Mesodermal cell (in vitro differentiated cells): Measurements from ENCODE around the gene PAK6. TPM values are rescaled to one million over a fixed set of nuclear protein-coding genes. Genes with fewer than 3 reads are reported as not detected.

ENCODE experiments used
- H3K27ac ChIP-seq: 2 replicates; pipeline ENCODE4 v1.7.0; 2013; ENCODE audit warnings: mild to moderate bottlenecking, low read depth, low read length, moderate library complexity; ENCODE audit not compliant: severe bottlenecking
- H3K36me3 ChIP-seq: 2 replicates; pipeline ENCODE4 v1.7.1; 2013; ENCODE audit warnings: mild to moderate bottlenecking, low read length, moderate library complexity; ENCODE audit not compliant: control insufficient read depth, insufficient read depth
- H3K4me1 ChIP-seq: one replicate; pipeline ENCODE4 v1.7.1; 2013; ENCODE audit warnings: mild to moderate bottlenecking, low read length; ENCODE audit not compliant: insufficient read depth, control insufficient read depth, poor library complexity, severe bottlenecking
- H3K4me3 ChIP-seq: 2 replicates; pipeline ENCODE4 v1.7.0; 2013; ENCODE audit warnings: low read length, control low read depth, mild to moderate bottlenecking; ENCODE audit not compliant: insufficient read depth, poor library complexity, severe bottlenecking; ENCODE audit errors: extremely low read depth
- H3K9me3 ChIP-seq: 2 replicates; pipeline ENCODE4 v1.7.1; 2013; ENCODE audit warnings: mild to moderate bottlenecking, low read length, moderate library complexity; ENCODE audit not compliant: control insufficient read depth
- WGBS, 2 experiments: methylation state at CpG; one replicate each; pipeline ENCODE4 v1.1.5; 2013; ENCODE audit warnings: missing lambda C conversion rate in 2 of 2; ENCODE audit not compliant: insufficient coverage in 2 of 2; 5-methylcytosine and 5-hydroxymethylcytosine counted together
- polyA plus RNA-seq, 2 experiments: library from polyadenylated mRNA; stranded (reverse); fragments of 50-300 nt; gene quantifications; one replicate each; pipeline ENCODE4 v1.2.3, GENCODE V29; 2013

Gene PAK6
- polyA plus RNA-seq (2013, experiment 1 of 2) = 0.88 TPM
- polyA plus RNA-seq (2013, experiment 2 of 2) = 0.46 TPM

- H3K36me3 ChIP-seq = no peaks in the 10 kb centered on the region
- peaks cover 18% of the 10 kb centered on the region for H3K4me1 ChIP-seq
- WGBS, 2 experiments = 6% methylated on average over 23 of the region's 39 CpGs
- peak within 1 kb of the TSS; percentile 3 for H3K4me3 ChIP-seq
- H3K9me3 ChIP-seq = no peaks in the 10 kb centered on the region
- H3K27ac ChIP-seq = no peak within 1 kb of the TSS
Observed at GRCh38 chr15:40238532-40239403, at the start of gene PAK6. PAK6 (plus strand) TSS chr15:40239063; CDS start chr15:40264786, 25,723 bp downstream.

- Histone ChIP-seq H3K4me3 (no peak overlapping the region), H3K36me3 (peaks cover 78% of the 10 kb centered on the region), H3K4me1 (peaks cover 6% of the 10 kb centered on the region), H3K27ac (no peak overlapping the region), H3K9me3 (no peaks in the 10 kb centered on the region)
- WGBS, 2 experiments = 90 to 98% methylated on average over 5 of the region's 6 CpGs
Observed at GRCh38 chr15:40190591-40190990, 48.3 kb upstream of the PAK6 start.

GRCh38 chr15:40192942-40193341 lies 45.9 kb upstream of the PAK6 start:
- Histone ChIP-seq H3K36me3 (peaks cover 77% of the 10 kb centered on the region), H3K4me3 (no peak overlapping the region), H3K27ac (no peak overlapping the region), H3K9me3 (no peaks in the 10 kb centered on the region), H3K4me1 (peaks cover 6% of the 10 kb centered on the region)
- no CpG with 5 or more reads among the region's 1 CpG for whole genome bisulfite sequencing, 2 experiments

- H3K36me3 ChIP-seq = peaks cover 81% of the 10 kb centered on the region
- H3K27ac ChIP-seq = no peak overlapping the region
- no CpG with 5 or more reads among the region's 1 CpG for WGBS, 2 experiments
- no peaks in the 10 kb centered on the region for H3K9me3 ChIP-seq
- no peak overlapping the region for H3K4me3 ChIP-seq
- no peaks in the 10 kb centered on the region for H3K4me1 ChIP-seq
Observed at GRCh38 chr15:40197434-40197833, 41.4 kb upstream of the PAK6 start.

- no peaks in the 10 kb centered on the region for H3K9me3 ChIP-seq
- H3K4me3 ChIP-seq = no peak overlapping the region
- WGBS, 2 experiments = 100% methylated on average over 1 of the region's 1 CpG
- H3K27ac ChIP-seq = no peak overlapping the region
- no peaks in the 10 kb centered on the region for H3K4me1 ChIP-seq
- H3K36me3 ChIP-seq = peaks cover 79% of the 10 kb centered on the region
Observed at GRCh38 chr15:40198355-40199085, 40.3 kb upstream of the PAK6 start.

- Histone ChIP-seq H3K9me3 (no peaks in the 10 kb centered on the region), H3K27ac (no peak overlapping the region), H3K4me3 (no peak overlapping the region), H3K36me3 (peaks cover 75% of the 10 kb centered on the region), H3K4me1 (no peaks in the 10 kb centered on the region)
- no CpG with 5 or more reads among the region's 1 CpG for WGBS, 2 experiments
Observed at GRCh38 chr15:40204100-40204499, 34.8 kb upstream of the PAK6 start.

- Histone ChIP-seq H3K4me3 (no peak overlapping the region), H3K36me3 (peaks cover 72% of the 10 kb centered on the region), H3K27ac (no peak overlapping the region), H3K4me1 (no peaks in the 10 kb centered on the region), H3K9me3 (no peaks in the 10 kb centered on the region)
- 55 to 77% methylated on average over 3 of the region's 6 CpGs for WGBS, 2 experiments
Observed at GRCh38 chr15:40217166-40217824, 21.6 kb upstream of the PAK6 start.

GRCh38 chr15:40219801-40220200 lies 19.1 kb upstream of the PAK6 start:
- WGBS, 2 experiments = 100% methylated on average over 1 of the region's 1 CpG
- no peaks in the 10 kb centered on the region for H3K9me3 ChIP-seq
- no peaks in the 10 kb centered on the region for H3K4me1 ChIP-seq
- peaks cover 81% of the 10 kb centered on the region for H3K36me3 ChIP-seq
- no peak overlapping the region for H3K27ac ChIP-seq
- no peak overlapping the region for H3K4me3 ChIP-seq

- H3K9me3 ChIP-seq = no peaks in the 10 kb centered on the region
- no peak overlapping the region for H3K27ac ChIP-seq
- no peak overlapping the region for H3K4me3 ChIP-seq
- no peaks in the 10 kb centered on the region for H3K4me1 ChIP-seq
- 100% methylated on average over 1 of the region's 6 CpGs for WGBS, 2 experiments
- peaks cover 81% of the 10 kb centered on the region for H3K36me3 ChIP-seq
Observed at GRCh38 chr15:40222131-40222530, 16.7 kb upstream of the PAK6 start.

- H3K9me3 ChIP-seq = no peaks in the 10 kb centered on the region
- peaks cover 63% of the 10 kb centered on the region for H3K36me3 ChIP-seq
- H3K27ac ChIP-seq = no peak overlapping the region
- H3K4me1 ChIP-seq = no peaks in the 10 kb centered on the region
- no peak overlapping the region for H3K4me3 ChIP-seq
Observed at GRCh38 chr15:40226736-40227135, 12.1 kb upstream of the PAK6 start.
